GM23248 (cell line): Measurements from ENCODE around the gene ARID1B. TPM values are rescaled to one million over a fixed set of nuclear protein-coding genes. Genes with fewer than 3 reads are reported as not detected.
A peak's percentile ranks its signal among the peaks of the same experiment; 100 is the strongest.
"Not testable (repeated sequence)": the region's sequence is repeated elsewhere in the genome, so short reads cannot be mapped to it uniquely, and the experiment has no call there.

Experiments
- DNase-seq: peaks from one replicate; pipeline ENCODE4 v3.0.0-alpha.2; 2015
- H2AFZ ChIP-seq: fragments of 200-600 bp; sonication (generic); 2 replicates; pipeline ENCODE4 v1.6.1; 2016; ENCODE audit warnings: antibody characterized with exemption
- H3F3A ChIP-seq: fragments of 200-600 bp; sonication (generic); 2 replicates; pipeline ENCODE4 v1.6.1; 2016; ENCODE audit warnings: mild to moderate bottlenecking, antibody characterized with exemption, mixed run types; ENCODE audit not compliant: insufficient read depth
- H3K27ac ChIP-seq: fragments of 200-600 bp; sonication (generic); 2 replicates; pipeline ENCODE4 v1.5.1; 2016; ENCODE audit warnings: mild to moderate bottlenecking
- H3K27me3 ChIP-seq: fragments of 200-600 bp; sonication (generic); replicated peaks from 2 replicates; pipeline ENCODE4 v1.6.1; 2016; ENCODE audit warnings: mild to moderate bottlenecking; ENCODE audit not compliant: insufficient read depth
- H3K36me3 ChIP-seq: fragments of 200-600 bp; sonication (generic); 2 replicates; pipeline ENCODE4 v1.6.1; 2016; ENCODE audit warnings: low read depth, mild to moderate bottlenecking
- H3K4me1 ChIP-seq: fragments of 200-600 bp; sonication (generic); 2 replicates; pipeline ENCODE4 v1.6.1; 2016; ENCODE audit warnings: mild to moderate bottlenecking; ENCODE audit not compliant: insufficient read depth
- H3K4me2 ChIP-seq: fragments of 200-600 bp; sonication (generic); one replicate; pipeline ENCODE4 v1.6.1; 2016; ENCODE audit warnings: mild to moderate bottlenecking; ENCODE audit not compliant: unreplicated experiment
- H3K4me3 ChIP-seq: fragments of 200-600 bp; sonication (generic); 2 replicates; pipeline ENCODE4 v1.5.1; 2016; ENCODE audit warnings: mild to moderate bottlenecking
- H3K79me2 ChIP-seq: fragments of 200-600 bp; sonication (generic); 2 replicates; pipeline ENCODE4 v1.6.1; 2016; ENCODE audit warnings: mild to moderate bottlenecking; ENCODE audit not compliant: insufficient read depth
- H3K9ac ChIP-seq: fragments of 200-600 bp; sonication (generic); 2 replicates; pipeline ENCODE4 v1.6.1; 2016; ENCODE audit warnings: mild to moderate bottlenecking
- H3K9me2 ChIP-seq: fragments of 200-600 bp; sonication (generic); 2 replicates; pipeline ENCODE4 v1.6.1; 2016; ENCODE audit warnings: mixed run types, mild to moderate bottlenecking, moderate library complexity; ENCODE audit not compliant: insufficient read depth
- H3K9me3 ChIP-seq: fragments of 200-600 bp; sonication (generic); one replicate; pipeline ENCODE4 v1.6.1; 2017; ENCODE audit warnings: low read depth
- H4K20me1 ChIP-seq: fragments of 200-600 bp; sonication (generic); 2 replicates; pipeline ENCODE4 v1.6.0; 2016; ENCODE audit not compliant: insufficient read depth
- EZH2 ChIP-seq: fragments of 200-600 bp; sonication (generic); IDR thresholded peaks from 2 replicates; pipeline ENCODE4 v1.6.1; 2018; ENCODE audit warnings: antibody characterized with exemption, mild to moderate bottlenecking; ENCODE audit not compliant: insufficient read depth, poor library complexity, severe bottlenecking
- EZH2phosphoT487 ChIP-seq: fragments of 200-600 bp; sonication (generic); IDR thresholded peaks from 2 replicates; pipeline ENCODE4 v1.6.1; 2018; ENCODE audit warnings: antibody characterized with exemption, moderate library complexity, mild to moderate bottlenecking, low read depth; ENCODE audit not compliant: insufficient read depth
- WGBS, 2 experiments: methylation state at CpG; one replicate each; pipeline ENCODE4 v1.1.6; 2015 to 2017; ENCODE audit warnings: low lambda C conversion rate in 2 of 2, low coverage in 1 of 2; ENCODE audit errors: missing lambda C conversion rate in 2 of 2; 5-methylcytosine and 5-hydroxymethylcytosine counted together
- in situ Hi-C: fragments of 300-500 bp; cut with MboI; formaldehyde crosslinking; loops from 2 replicates; pipeline ENCODE4 v1.15.0; 2020
- polyA plus RNA-seq: library from polyadenylated mRNA; unstranded; fragments of >200 nt; fragmentation: Nextera tagmentation; extraction: Ambion mirVana; gene quantifications from 2 replicates; pipeline ENCODE4 v1.2.1, GENCODE V29; 2016
- total RNA-seq: library from RNA; depleted of rRNA; stranded (reverse); fragments of >200 nt; shearing (Covaris generic); gene quantifications from 2 replicates; pipeline ENCODE4 v1.2.3, GENCODE V29; 2014

ARID1B gene
- total and polyA plus RNA-seq, 2 experiments from 2014 or later = 19.3 to 21.2 TPM

DNA sequence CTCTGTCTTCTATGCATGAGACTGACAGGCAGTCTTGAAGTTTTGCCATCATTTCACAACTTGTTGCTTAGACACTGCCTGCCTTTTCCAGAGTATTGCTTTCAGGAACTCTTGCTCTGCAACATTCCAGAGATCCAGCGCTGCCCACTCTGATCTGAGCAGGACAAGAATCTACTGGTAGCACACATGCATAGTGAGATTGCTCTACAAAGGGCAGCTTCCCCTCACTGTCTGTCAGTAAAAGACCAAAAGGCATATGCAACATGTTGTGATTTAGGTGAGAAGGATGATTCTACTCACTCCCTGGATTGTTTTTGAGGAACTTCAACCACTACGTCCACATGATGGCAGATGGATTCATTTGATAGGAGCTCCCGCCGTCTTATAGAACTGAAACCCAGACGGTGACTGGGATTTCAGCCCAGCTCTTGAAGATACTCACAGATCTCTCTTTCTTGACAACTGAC is 259.1 kb downstream of the ARID1B start:
- Histone ChIP-seq H4K20me1 (no peaks in the 10 kb centered on the region), H3K9ac (peak overlapping the region; percentile 44)
- DNase-seq = peak; percentile 69

GRCh38 chr6:157037165-157037564 is 260.0 kb downstream of the ARID1B start:
- DNase-seq = peak; percentile 18
- H3K27ac ChIP-seq = no peak overlapping the region; the same call in 1 of the 2 replicates

More for the DNA sequence above, 259.1 kb downstream of the ARID1B start:
- H3K4me1 ChIP-seq = peaks cover 41% of the 10 kb centered on the region
- in situ Hi-C loops = loop anchor here (10.0 kb wide), 1 partner anchor 251 kb away; no protein-coding TSS in a partner anchor
- H3K4me2 ChIP-seq = peak overlapping the region; percentile 56
- H3K27ac ChIP-seq = peak overlapping the region; percentile 35
- TF ChIP-seq EZH2phosphoT487 (no peak), EZH2 (no peak)
- no peaks in the 10 kb centered on the region for H3K27me3 ChIP-seq
- 0 out of 2 replicates have a peak, but pooled peaks cover 6% of the 10 kb centered on the region for H3F3A ChIP-seq
- H3K9me3 ChIP-seq = no peaks in the 10 kb centered on the region
- no peaks in the 10 kb centered on the region for H3K36me3 ChIP-seq
- 21 to 31% methylated on average over 5 of the region's 5 CpGs for WGBS, 2 experiments
- H3K4me3 ChIP-seq = peak overlapping the region; percentile 36
- peak overlapping the region; percentile 40 for H2AFZ ChIP-seq
- no peaks in the 10 kb centered on the region for H3K9me2 ChIP-seq
- peaks cover 77% of the 10 kb centered on the region for H3K79me2 ChIP-seq

DNA sequence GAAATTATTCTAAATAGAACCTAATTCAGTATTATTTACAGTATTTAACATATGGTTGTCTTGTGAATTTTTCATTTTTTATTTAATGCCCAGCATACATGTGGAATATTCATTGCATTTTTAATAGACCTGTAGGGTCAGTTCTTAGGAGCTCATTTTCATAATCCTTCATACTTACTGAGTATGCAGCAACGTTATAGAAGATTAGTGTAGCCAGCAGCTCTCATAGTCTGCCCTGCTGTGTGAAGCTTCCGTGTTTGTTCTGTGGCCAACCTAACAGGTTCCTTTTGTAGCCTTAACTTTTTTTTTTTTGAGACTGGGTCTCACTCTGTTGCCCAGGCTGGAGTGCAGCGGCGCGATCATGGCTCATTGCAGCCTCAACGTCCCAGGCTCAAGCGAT is 261.4 kb downstream of the ARID1B start:
- Histone ChIP-seq H3K27ac (no peak overlapping the region), H3K9ac (no peak overlapping the region), H4K20me1 (no peaks in the 10 kb centered on the region), H3K9me2 (no peaks in the 10 kb centered on the region), H3K4me2 (no peak overlapping the region), H3K27me3 (no peaks in the 10 kb centered on the region), H2AFZ (no peak overlapping the region), H3K79me2 (peaks cover 66% of the 10 kb centered on the region), H3K4me3 (no peak overlapping the region), H3K4me1 (peaks cover 34% of the 10 kb centered on the region), H3F3A (0 out of 2 replicates have a peak, but pooled peaks cover 6% of the 10 kb centered on the region), H3K9me3 (no peaks in the 10 kb centered on the region), H3K36me3 (no peaks in the 10 kb centered on the region)
- in situ Hi-C loops = loop anchor here (10.0 kb wide), 1 partner anchor 254 kb away; no protein-coding TSS in a partner anchor
- 98% methylated on average over 7 of the region's 7 CpGs for WGBS, 2 experiments
- TF ChIP-seq EZH2phosphoT487 = no peak
- TF ChIP-seq EZH2 = no peak
- DNase-seq = no peak

More at GRCh38 chr6:157037165-157037564, 260.0 kb downstream of the ARID1B start:
- in situ Hi-C loops = loop anchor here (10.0 kb wide), 1 partner anchor 252 kb away; no protein-coding TSS in a partner anchor
- peaks cover 41% of the 10 kb centered on the region for H3K4me1 ChIP-seq
- H3K4me3 ChIP-seq = no peak overlapping the region
- TF ChIP-seq EZH2phosphoT487 (no peak), EZH2 (no peak)
- H4K20me1 ChIP-seq = no peaks in the 10 kb centered on the region
- no peak overlapping the region for H3K4me2 ChIP-seq
- H3K27me3 ChIP-seq = no peaks in the 10 kb centered on the region
- no peak overlapping the region for H2AFZ ChIP-seq
- 0 out of 2 replicates have a peak, but pooled peaks cover 6% of the 10 kb centered on the region for H3F3A ChIP-seq
- H3K9me2 ChIP-seq = no peaks in the 10 kb centered on the region
- no peaks in the 10 kb centered on the region for H3K36me3 ChIP-seq
- WGBS, 2 experiments = 61 to 64% methylated on average over 8 of the region's 8 CpGs
- no peak overlapping the region for H3K9ac ChIP-seq
- no peaks in the 10 kb centered on the region for H3K9me3 ChIP-seq
- H3K79me2 ChIP-seq = peaks cover 72% of the 10 kb centered on the region

GRCh38 chr6:157039639-157040038 is 262.5 kb downstream of the ARID1B start:
- not testable (repeated sequence) for H3K27me3 ChIP-seq, H2AFZ ChIP-seq, DNase-seq, H3K4me2 ChIP-seq, H3K36me3 ChIP-seq, H3K27ac ChIP-seq, H3K9me3 ChIP-seq, H3K4me3 ChIP-seq, H3K9ac ChIP-seq, H4K20me1 ChIP-seq, H3K9me2 ChIP-seq
- in situ Hi-C loops = loop anchor here (10.0 kb wide), 1 partner anchor 255 kb away; no protein-coding TSS in a partner anchor
- H3K4me1 ChIP-seq = peaks cover 33% of the 10 kb centered on the region
- peaks cover 13% of the 10 kb centered on the region; the same call in 1 of the 2 replicates for H3F3A ChIP-seq
- WGBS, 2 experiments = 99% methylated on average over 4 of the region's 4 CpGs; no CpG with 5 or more reads in 1 of the 2 experiments
- H3K79me2 ChIP-seq = peaks cover 64% of the 10 kb centered on the region
